Effector memory CD8-positive, alpha-beta T cell (primary cell): Measurements from ENCODE around the gene CCDC80.

Experiments
- ATAC-seq: fragments of 150-1000 bp; cut with Tn5 transposase; replicated peaks from 2 replicates; pipeline ENCODE4 v1.10.0; 2021; ENCODE audit warnings: mild to moderate bottlenecking, moderate library complexity
- DNase-seq, 3 experiments: peaks; one replicate each; pipeline ENCODE4 v3.0.0; 2021
- H3K27ac Mint-ChIP-seq, 2 donors: one replicate each; pipeline ENCODE4 v1.8.0; 2022; ENCODE audit warnings: mild to moderate bottlenecking in 2 of 2, mixed read lengths in 2 of 2, moderate library complexity in 2 of 2
- H3K27me3 Mint-ChIP-seq, 2 donors: one replicate each; pipeline ENCODE4 v1.8.0; 2022; ENCODE audit warnings: mixed read lengths in 2 of 2
- H3K36me3 Mint-ChIP-seq: one replicate; pipeline ENCODE4 v1.8.0; 2022; ENCODE audit warnings: mild to moderate bottlenecking, moderate library complexity, mixed read lengths; ENCODE audit not compliant: insufficient read depth
- H3K4me1 Mint-ChIP-seq, 2 donors: one replicate each; pipeline ENCODE4 v1.8.0; 2022; ENCODE audit warnings: low read depth in 2 of 2, mixed read lengths in 2 of 2
- H3K4me3 Mint-ChIP-seq, 2 donors: one replicate each; pipeline ENCODE4 v1.8.0; 2022; ENCODE audit warnings: mild to moderate bottlenecking in 2 of 2, mixed read lengths in 2 of 2, moderate library complexity in 2 of 2
- H3K9me3 Mint-ChIP-seq, 2 donors: one replicate each; pipeline ENCODE4 v1.8.0; 2022; ENCODE audit warnings: mixed read lengths in 2 of 2

The CCDC80 gene

GRCh38 chr3:112651071-112651470 is 10.1 kb upstream of the CCDC80 start:
- H3K9me3 Mint-ChIP-seq = no peaks in the 10 kb centered on the region
- no peak for ATAC-seq
- no peak for DNase-seq
- no peaks in the 10 kb centered on the region for H3K36me3 Mint-ChIP-seq
- no peak overlapping the region for H3K4me3 Mint-ChIP-seq
- peaks cover 5 to 7% of the 10 kb centered on the region in 2 donors for H3K4me1 Mint-ChIP-seq
- no peaks in the 10 kb centered on the region for H3K27me3 Mint-ChIP-seq
- H3K27ac Mint-ChIP-seq = no peak overlapping the region

- H3K27ac Mint-ChIP-seq = no peak overlapping the region
- H3K27me3 Mint-ChIP-seq = no peaks in the 10 kb centered on the region
- no peaks in the 10 kb centered on the region for H3K9me3 Mint-ChIP-seq
- H3K36me3 Mint-ChIP-seq = no peaks in the 10 kb centered on the region
- H3K4me1 Mint-ChIP-seq = peaks cover 5 to 7% of the 10 kb centered on the region in 2 donors
- H3K4me3 Mint-ChIP-seq = no peak overlapping the region
- ATAC-seq = no peak
- DNase-seq = no peak
Measured at GRCh38 chr3:112650482-112650881, 9.5 kb upstream of the CCDC80 start.

GRCh38 chr3:112649478-112649735 is 8.5 kb upstream of the CCDC80 start:
- Mint-ChIP-seq H3K36me3 (no peaks in the 10 kb centered on the region), H3K4me1 (peaks cover 3 to 9% of the 10 kb centered on the region in 2 donors), H3K27ac (no peak overlapping the region), H3K9me3 (no peaks in the 10 kb centered on the region), H3K27me3 (no peaks in the 10 kb centered on the region), H3K4me3 (no peak overlapping the region)
- no peak for DNase-seq
- ATAC-seq = no peak

- ATAC-seq (no peak), DNase-seq (no peak)
- Mint-ChIP-seq H3K9me3 (no peaks in the 10 kb centered on the region), H3K4me1 (peaks cover 15 to 25% of the 10 kb centered on the region in 2 donors), H3K36me3 (no peaks in the 10 kb centered on the region), H3K4me3 (no peak overlapping the region), H3K27me3 (no peaks in the 10 kb centered on the region), H3K27ac (no peak overlapping the region)
Measured at GRCh38 chr3:112647122-112647521, 6.2 kb upstream of the CCDC80 start.

GRCh38 chr3:112646623-112647022 is 5.7 kb upstream of the CCDC80 start:
- ATAC-seq = no peak
- H3K4me3 Mint-ChIP-seq = no peak overlapping the region
- no peaks in the 10 kb centered on the region for H3K27me3 Mint-ChIP-seq
- H3K9me3 Mint-ChIP-seq = no peaks in the 10 kb centered on the region
- peaks cover 15 to 25% of the 10 kb centered on the region in 2 donors for H3K4me1 Mint-ChIP-seq
- no peak for DNase-seq
- H3K27ac Mint-ChIP-seq = no peak overlapping the region
- H3K36me3 Mint-ChIP-seq = no peaks in the 10 kb centered on the region

GRCh38 chr3:112644453-112644852 is 3.5 kb upstream of the CCDC80 start:
- Mint-ChIP-seq H3K9me3 (no peaks in the 10 kb centered on the region), H3K4me3 (peak overlapping the region in 1 of 2 donors; percentile 71), H3K36me3 (no peaks in the 10 kb centered on the region), H3K27me3 (no peaks in the 10 kb centered on the region), H3K4me1 (peaks cover 15 to 25% of the 10 kb centered on the region in 2 donors), H3K27ac (peak overlapping the region in 1 of 2 donors; percentile 29)
- ATAC-seq (no peak), DNase-seq (no peak)

GRCh38 chr3:112643621-112644240 is 2.8 kb upstream of the CCDC80 start:
- no peaks in the 10 kb centered on the region for H3K27me3 Mint-ChIP-seq
- peak overlapping the region; percentile 60 to 71 for H3K4me3 Mint-ChIP-seq
- no peak for DNase-seq
- H3K4me1 Mint-ChIP-seq = peaks cover 13 to 23% of the 10 kb centered on the region in 2 donors
- no peaks in the 10 kb centered on the region for H3K9me3 Mint-ChIP-seq
- peak overlapping the region in 1 of 2 donors; percentile 29 for H3K27ac Mint-ChIP-seq
- ATAC-seq = peak; percentile 60
- H3K36me3 Mint-ChIP-seq = no peaks in the 10 kb centered on the region

GRCh38 chr3:112642912-112643506 is 2.1 kb upstream of the CCDC80 start:
- H3K27ac Mint-ChIP-seq = peak overlapping the region in 1 of 2 donors; percentile 29
- H3K27me3 Mint-ChIP-seq = no peaks in the 10 kb centered on the region

GRCh38 chr3:112640276-112640929 is 540 bp downstream of the CCDC80 start:
- DNase-seq = no peak
- Mint-ChIP-seq H3K36me3 (no peaks in the 10 kb centered on the region), H3K27me3 (no peaks in the 10 kb centered on the region), H3K27ac (no peak overlapping the region), H3K4me3 (no peak overlapping the region), H3K9me3 (no peaks in the 10 kb centered on the region), H3K4me1 (peaks cover 12 to 21% of the 10 kb centered on the region in 2 donors)
- no peak for ATAC-seq

More at GRCh38 chr3:112642912-112643506, 2.1 kb upstream of the CCDC80 start:
- Mint-ChIP-seq H3K4me3 (peak overlapping the region; percentile 60 to 71), H3K36me3 (no peaks in the 10 kb centered on the region), H3K9me3 (no peaks in the 10 kb centered on the region), H3K4me1 (peaks cover 12 to 21% of the 10 kb centered on the region in 2 donors)
- DNase-seq (peak; percentile 70 to 84 (median 75)), ATAC-seq (peak; percentile 95)

GRCh38 chr3:112639455-112640225 is 1.3 kb downstream of the CCDC80 start:
- no peaks in the 10 kb centered on the region for H3K9me3 Mint-ChIP-seq
- no peaks in the 10 kb centered on the region for H3K36me3 Mint-ChIP-seq
- DNase-seq = no peak
- H3K4me3 Mint-ChIP-seq = no peak overlapping the region
- H3K4me1 Mint-ChIP-seq = peaks cover 12 to 19% of the 10 kb centered on the region in 2 donors
- no peaks in the 10 kb centered on the region for H3K27me3 Mint-ChIP-seq
- ATAC-seq = no peak
- no peak overlapping the region for H3K27ac Mint-ChIP-seq

- ATAC-seq (no peak), DNase-seq (no peak)
- Mint-ChIP-seq H3K9me3 (no peaks in the 10 kb centered on the region), H3K27ac (no peak overlapping the region), H3K4me1 (peaks cover 6 to 8% of the 10 kb centered on the region in 2 donors), H3K27me3 (no peaks in the 10 kb centered on the region), H3K36me3 (no peaks in the 10 kb centered on the region), H3K4me3 (no peak overlapping the region)
Measured at GRCh38 chr3:112638327-112639020, 2.5 kb downstream of the CCDC80 start.

- Mint-ChIP-seq H3K27me3 (no peaks in the 10 kb centered on the region), H3K4me1 (peaks cover 0 to under 1% of the 10 kb centered on the region in 2 donors), H3K36me3 (no peaks in the 10 kb centered on the region), H3K9me3 (no peaks in the 10 kb centered on the region), H3K4me3 (no peak overlapping the region), H3K27ac (no peak overlapping the region)
- DNase-seq (no peak), ATAC-seq (no peak)
Measured at GRCh38 chr3:112637700-112638099, 3.2 kb downstream of the CCDC80 start.

GRCh38 chr3:112635674-112636073 is 5.3 kb downstream of the CCDC80 start:
- Mint-ChIP-seq H3K4me1 (no peaks in the 10 kb centered on the region), H3K36me3 (no peaks in the 10 kb centered on the region), H3K27ac (no peak overlapping the region), H3K4me3 (no peak overlapping the region), H3K9me3 (no peaks in the 10 kb centered on the region), H3K27me3 (no peaks in the 10 kb centered on the region)
- no peak for DNase-seq
- no peak for ATAC-seq
